HepG2 (cell line): Measurements from ENCODE around the gene NPHP4. TPM values are rescaled to one million over a fixed set of nuclear protein-coding genes. Genes with fewer than 3 reads are reported as not detected.

Experiments used
- ATAC-seq: fragments of 200-7000 bp; cut with Tn5 transposase; 3 replicates; pipeline ENCODE4 v1.9.1; 2020; ENCODE audit warnings: mild to moderate bottlenecking, moderate library complexity
- BruUV-seq: library from RNA; stranded (reverse); fragments of 400-500 nt; replicated peaks from 2 replicates; lab custom pipeline; 2021; lab: Mats Ljungman, UMichigan
- CTCF ChIA-PET: fragments of 300-600 bp; formaldehyde crosslinking; extraction: SDS; loops from one replicate; lab custom pipeline; 2021; ENCODE audit warnings: low total read pairs, inconsistent platforms, low intra/inter-chr PET ratio; lab: Yijun Ruan, JAX
- POLR2A ChIA-PET: fragments of 350-600 bp; sonication (Branson Sonifier 250); formaldehyde crosslinking; loops from one replicate; lab custom pipeline; 2020; ENCODE audit warnings: antibody characterized with exemption, inconsistent platforms; lab: Yijun Ruan, JAX
- DNase-seq: peaks from one replicate; pipeline ENCODE4 v3.0.0-alpha.2; 2015; ENCODE audit warnings: low spot score
- FAIRE-seq: peaks from 3 replicates; lab custom pipeline; 2011; peaks lifted over from hg19 to GRCh38; lab: Jason Lieb, UNC
- H2AFZ ChIP-seq: one replicate; pipeline ENCODE4 v1.6.1; 2011; ENCODE audit warnings: low read length, inconsistent platforms
- H3K27ac ChIP-seq: fragments of 300-600 bp; 3 replicates; pipeline ENCODE4 v1.8.0; 2011; ENCODE audit warnings: mixed run types, mild to moderate bottlenecking, mixed read lengths, low read length, inconsistent platforms; ENCODE audit not compliant: insufficient read depth; ENCODE audit errors: extremely low read length
- H3K27me3 ChIP-seq, 2 experiments: fragments of 200-600 bp in 1 of 2; 2 replicates in 1 of 2; 3 replicates in 1 of 2; pipeline versions ENCODE4 v1.6.0 to v1.8.0; 2011; ENCODE audit warnings: low read length in 2 of 2, mild to moderate bottlenecking in 2 of 2, moderate library complexity in 2 of 2, inconsistent platforms in 1 of 2; ENCODE audit not compliant: insufficient read depth in 2 of 2, control insufficient read depth in 1 of 2
- H3K36me3 ChIP-seq, 2 experiments: fragments of 200-600 bp in 1 of 2; replicated peaks in 1 of 2; 2 replicates in 1 of 2; 3 replicates in 1 of 2; pipeline versions ENCODE4 v1.5.1 to v1.8.0; 2011; ENCODE audit warnings: low read length in 2 of 2, inconsistent platforms in 1 of 2; ENCODE audit not compliant: insufficient read depth in 2 of 2, control insufficient read depth in 1 of 2
- H3K4me1 ChIP-seq: 2 replicates; pipeline ENCODE4 v1.5.1; 2012; ENCODE audit warnings: low read length, inconsistent platforms; ENCODE audit not compliant: insufficient read depth
- H3K4me2 ChIP-seq: 2 replicates; pipeline ENCODE4 v1.6.0; 2011; ENCODE audit warnings: low read depth, low read length, inconsistent platforms
- H3K4me3 ChIP-seq, 3 experiments: fragments of 200-600 bp in 1 of 3; sonication (generic), shearing (Covaris generic) in 1 of 3; replicated peaks in 1 of 3; 2 replicates each; pipeline ENCODE4 v1.5.1; 2011 to 2016; ENCODE audit warnings: low read length in 3 of 3, inconsistent platforms in 2 of 3, low read depth in 2 of 3, mild to moderate bottlenecking in 2 of 3, control low read depth in 1 of 3, mixed read lengths in 1 of 3; ENCODE audit not compliant: insufficient read depth in 1 of 3
- H3K79me2 ChIP-seq: one replicate; pipeline ENCODE4 v1.6.1; 2011; ENCODE audit warnings: low read length, inconsistent platforms; ENCODE audit not compliant: insufficient read depth
- H3K9ac ChIP-seq: 2 replicates; pipeline ENCODE4 v1.6.0; 2011; ENCODE audit warnings: mild to moderate bottlenecking, low read depth, low read length, inconsistent platforms; ENCODE audit not compliant: insufficient read depth
- H3K9me3 ChIP-seq: 2 replicates; pipeline ENCODE4 v1.5.1; 2012; ENCODE audit warnings: mild to moderate bottlenecking, low read length
- H4K20me1 ChIP-seq: 2 replicates; pipeline ENCODE4 v1.6.0; 2011; ENCODE audit warnings: inconsistent platforms, mild to moderate bottlenecking, low read length, moderate library complexity; ENCODE audit not compliant: insufficient read depth
- HBP1 ChIP-seq: IDR thresholded peaks from 2 replicates; pipeline ENCODE4 v1.6.1; 2016; ENCODE audit warnings: low read depth, control low read depth
- JUN ChIP-seq: sonication (generic); formaldehyde crosslinking; IDR thresholded peaks from 2 replicates; pipeline ENCODE4 v1.4.0; 2020; ENCODE audit warnings: mild to moderate bottlenecking, missing genetic modification reagents
- SIN3B ChIP-seq: fragments of 150-350 bp; IDR thresholded peaks from 2 replicates; pipeline ENCODE4 v1.6.1; 2014; ENCODE audit warnings: low read length
- SP4 ChIP-seq: sonication (generic); formaldehyde crosslinking; IDR thresholded peaks from 2 replicates; pipeline ENCODE4 v1.8.1; 2023; ENCODE audit warnings: mild to moderate bottlenecking, missing genetic modification reagents
- TERF1 ChIP-seq: sonication (generic); formaldehyde crosslinking; IDR thresholded peaks from 2 replicates; pipeline ENCODE4 v1.8.0; 2022; ENCODE audit warnings: mild to moderate bottlenecking, missing genetic modification reagents, moderate library complexity
- YY1 ChIP-seq: IDR thresholded peaks from 2 replicates; pipeline ENCODE4 v1.6.1; 2011; ENCODE audit warnings: low read length, low read depth, moderate library complexity, mild to moderate bottlenecking; ENCODE audit not compliant: insufficient read depth, insufficient replicate concordance
- ZNF143 ChIP-seq: sonication (generic); formaldehyde crosslinking; IDR thresholded peaks from 2 replicates; pipeline ENCODE4 v1.4.0; 2020; ENCODE audit warnings: missing genetic modification reagents
- ZNF207 ChIP-seq: fragments of 450-650 bp; IDR thresholded peaks from 2 replicates; pipeline ENCODE4 v1.6.1; 2016; ENCODE audit warnings: antibody characterized with exemption, borderline replicate concordance
- ZNF33B ChIP-seq: sonication (generic); formaldehyde crosslinking; IDR thresholded peaks from 2 replicates; pipeline ENCODE4 v1.5.1; 2020; ENCODE audit warnings: mild to moderate bottlenecking, missing genetic modification reagents
- ZNF660 ChIP-seq: sonication (generic); formaldehyde crosslinking; IDR thresholded peaks from 2 replicates; pipeline ENCODE4 v1.5.1; 2020; ENCODE audit warnings: mild to moderate bottlenecking, low read depth, missing genetic modification reagents, borderline replicate concordance
- WGBS: methylation state at CpG from one replicate; pipeline ENCODE4 v1.1.6; 2017; ENCODE audit warnings: low lambda C conversion rate; 5-methylcytosine and 5-hydroxymethylcytosine counted together
- in situ Hi-C: cut with HindIII; loops from 2 replicates; pipeline ENCODE4 v1.10.0; 2017; ENCODE audit warnings: low pct_unique_long_range_greater_than_20kb; ENCODE audit not compliant: extremely low pct_ligation_motif_present
- intact Hi-C: fragments of 100-400 bp; cut with micrococcal nuclease; formaldehyde crosslinking; loops from one replicate; pipeline ENCODE4 v1.10.0; 2022; ENCODE audit not compliant: unreplicated experiment
- polyA plus RNA-seq, 8 experiments: library from polyadenylated mRNA; depleted of rRNA in 3 of 8; stranded (reverse) in 7 of 8; unstranded in 1 of 8; fragments of >200 nt; fragmentation: Illumina TruSeq in 4 of 8; extraction: Trizol in 4 of 8; gene quantifications; 2 replicates each; pipeline versions ENCODE4 v1.2.1 to v1.2.3, GENCODE V29; 2011 to 2016; ENCODE audit warnings: low read depth in 4 of 8, missing spikeins in 1 of 8, mixed read lengths in 1 of 8; ENCODE audit not compliant: insufficient read depth in 1 of 8
- total RNA-seq, 5 experiments: library from RNA; depleted of rRNA; stranded (reverse); fragments of >200 nt; fragmentation: Illumina TruSeq; extraction: Trizol; gene quantifications; 2 replicates each; pipeline ENCODE4 v1.2.3, GENCODE V29; 2016; ENCODE audit warnings: low read depth in 1 of 5

NPHP4 gene
- total and polyA plus RNA-seq, 2 of the 13 experiments (the other 11 are each of a cell fraction or from before 2014, with no cell fraction given): 4.4 to 6.8 TPM

GRCh38 chr1:6004412-6005123, 12.3 kb upstream of the NPHP4 start:
- Histone ChIP-seq H3K4me3 (no peak overlapping the region), H3K27ac (no peak overlapping the region), H3K79me2 (no peaks in the 10 kb centered on the region)
- in situ Hi-C loops: no loop called here
- no TSS peak for BruUV-seq
- no peak for TF ChIP-seq SP4 (CRISPR knock-in tag)
- no peak for TF ChIP-seq HBP1 (CRISPR knock-in tag)
- no peak for TF ChIP-seq ZNF207
- TF ChIP-seq YY1: no peak
- no peak for TF ChIP-seq ZNF660 (CRISPR knock-in tag)
- TF ChIP-seq SIN3B: no peak
- no peak for TF ChIP-seq TERF1 (CRISPR knock-in tag)
- TF ChIP-seq ZNF143 (CRISPR knock-in tag): no peak
- no peak for TF ChIP-seq JUN (CRISPR knock-in tag)
- TF ChIP-seq ZNF33B (CRISPR knock-in tag): no peak
- TF ChIP-seq, all 625 proteins: peak for 0
- 84% methylated on average over 11 of the region's 11 CpGs for WGBS
- POLR2A ChIA-PET: interaction anchor here (0.7 to 1.0 kb wide), 2 partner anchors 21 to 56 kb away, joined by 4 read pairs; no protein-coding TSS in a partner anchor
- FAIRE-seq (no peak), ATAC-seq (no peak), DNase-seq (no peak)
- H2AFZ ChIP-seq: no peak overlapping the region
- CTCF ChIA-PET: no interaction called here
- peaks cover 0 to 4% of the 10 kb centered on the region in 2 experiments; a peak in 1 of 5 replicates for H3K27me3 ChIP-seq
- peak overlapping the region; percentile 83 for H3K4me2 ChIP-seq
- H4K20me1 ChIP-seq: no peaks in the 10 kb centered on the region
- intact Hi-C loops: no loop called here
- no peaks in the 10 kb centered on the region for H3K36me3 ChIP-seq
- no peak overlapping the region for H3K9ac ChIP-seq
- peaks cover 48% of the 10 kb centered on the region for H3K4me1 ChIP-seq
- no peaks in the 10 kb centered on the region for H3K9me3 ChIP-seq
